Loucy (cell line): ENCODE data around the gene KDM4B.

Source experiments
- CTCF ChIP-seq: fragments of 200-600 bp; sonication (generic); conservative IDR thresholded peaks from 2 replicates; pipeline ENCODE4 v1.5.1; 2014; ENCODE audit warnings: mild to moderate bottlenecking, antibody characterized with exemption, low read length
- EZH2phosphoT487 ChIP-seq: fragments of 200-600 bp; IDR thresholded peaks from 2 replicates; pipeline ENCODE4 v1.6.1; 2018; ENCODE audit warnings: antibody characterized with exemption, mild to moderate bottlenecking, moderate library complexity, borderline replicate concordance

- TF ChIP-seq CTCF (no peak), EZH2phosphoT487 (no peak)
Measured at GRCh38 chr19:5070331-5070730, 101.4 kb downstream of the KDM4B start.
